ENCODE measurements around the gene OR2T29.
"Not testable (repeated sequence)": the region's sequence is repeated elsewhere in the genome, so short reads cannot be mapped to it uniquely, and the experiment has no call there.

The OR2T29 gene

GRCh38 chr1:248510217-248510616 lies 52.4 kb downstream of the OR2T29 start:
- not testable (repeated sequence) for DNase-seq (ENCODE audit: low read depth in 3 of 3)

GRCh38 chr1:248507773-248508172 lies 54.8 kb downstream of the OR2T29 start, which contains the start of gene OR2G6:
Gene OR2G6 (plus strand): TSS chr1:248508073. CDS start chr1:248521647, 13,574 bp downstream.
- not testable (repeated sequence) for DNase-seq (ENCODE audit: low read depth in 3 of 3)
